GM12891 (cell line): ENCODE results near the gene GRIN2C.

Experiments used
- DNase-seq: peaks from one replicate; pipeline ENCODE4 v3.0.0; 2011; ENCODE audit warnings: low spot score; ENCODE audit not compliant: insufficient read length
- FAIRE-seq: peaks from 2 replicates; lab custom pipeline; 2011; peaks lifted over from hg19 to GRCh38; lab: Jason Lieb, UNC
- PAX5 ChIP-seq: IDR thresholded peaks from 2 replicates; pipeline ENCODE4 v1.6.1; 2011; ENCODE audit warnings: low read length, moderate library complexity, mild to moderate bottlenecking; ENCODE audit not compliant: insufficient read depth, severe bottlenecking
- POLR2A ChIP-seq: IDR thresholded peaks from 2 replicates; pipeline ENCODE4 v1.6.1; 2011; ENCODE audit warnings: low read depth, low read length, control low read depth
- POLR2AphosphoS5 ChIP-seq: IDR thresholded peaks from 2 replicates; pipeline ENCODE4 v1.6.1; 2011; ENCODE audit warnings: low read depth, low read length, control low read depth
- POU2F2 ChIP-seq: IDR thresholded peaks from 2 replicates; pipeline ENCODE4 v1.6.1; 2011; ENCODE audit warnings: low read depth, mild to moderate bottlenecking, control low read depth, low read length, moderate library complexity
- SPI1 ChIP-seq: IDR thresholded peaks from 2 replicates; pipeline ENCODE4 v1.6.1; 2011; ENCODE audit warnings: low read depth, low read length, control low read depth
- TAF1 ChIP-seq: IDR thresholded peaks from 2 replicates; pipeline ENCODE4 v1.6.1; 2011; ENCODE audit warnings: low read depth, low read length, control low read depth

GRIN2C gene

DNA sequence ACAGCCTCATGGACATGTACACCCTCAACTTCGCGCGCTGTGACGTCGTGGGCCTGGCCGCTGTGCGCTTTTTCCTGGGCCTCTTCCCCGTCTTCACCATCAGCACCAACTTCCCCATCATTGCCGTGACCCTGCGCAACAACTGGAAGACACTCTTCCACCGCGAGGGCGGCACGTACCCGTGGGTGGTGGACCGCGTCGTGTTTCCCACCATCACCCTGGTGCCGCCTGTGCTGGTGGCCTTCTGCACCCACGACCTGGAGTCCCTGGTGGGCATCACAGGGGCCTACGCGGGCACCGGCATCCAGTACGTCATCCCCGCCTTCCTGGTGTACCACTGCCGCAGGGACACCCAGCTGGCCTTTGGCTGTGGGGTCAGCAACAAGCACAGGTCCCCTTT, 23.5 kb downstream of the GRIN2C start:
- no peak for TF ChIP-seq POLR2AphosphoS5
- no peak for TF ChIP-seq POLR2A
- TF ChIP-seq POU2F2: no peak
- TF ChIP-seq SPI1: no peak
- no peak for TF ChIP-seq TAF1
- no peak for TF ChIP-seq PAX5
- DNase-seq (no peak), FAIRE-seq (no peak)

DNA sequence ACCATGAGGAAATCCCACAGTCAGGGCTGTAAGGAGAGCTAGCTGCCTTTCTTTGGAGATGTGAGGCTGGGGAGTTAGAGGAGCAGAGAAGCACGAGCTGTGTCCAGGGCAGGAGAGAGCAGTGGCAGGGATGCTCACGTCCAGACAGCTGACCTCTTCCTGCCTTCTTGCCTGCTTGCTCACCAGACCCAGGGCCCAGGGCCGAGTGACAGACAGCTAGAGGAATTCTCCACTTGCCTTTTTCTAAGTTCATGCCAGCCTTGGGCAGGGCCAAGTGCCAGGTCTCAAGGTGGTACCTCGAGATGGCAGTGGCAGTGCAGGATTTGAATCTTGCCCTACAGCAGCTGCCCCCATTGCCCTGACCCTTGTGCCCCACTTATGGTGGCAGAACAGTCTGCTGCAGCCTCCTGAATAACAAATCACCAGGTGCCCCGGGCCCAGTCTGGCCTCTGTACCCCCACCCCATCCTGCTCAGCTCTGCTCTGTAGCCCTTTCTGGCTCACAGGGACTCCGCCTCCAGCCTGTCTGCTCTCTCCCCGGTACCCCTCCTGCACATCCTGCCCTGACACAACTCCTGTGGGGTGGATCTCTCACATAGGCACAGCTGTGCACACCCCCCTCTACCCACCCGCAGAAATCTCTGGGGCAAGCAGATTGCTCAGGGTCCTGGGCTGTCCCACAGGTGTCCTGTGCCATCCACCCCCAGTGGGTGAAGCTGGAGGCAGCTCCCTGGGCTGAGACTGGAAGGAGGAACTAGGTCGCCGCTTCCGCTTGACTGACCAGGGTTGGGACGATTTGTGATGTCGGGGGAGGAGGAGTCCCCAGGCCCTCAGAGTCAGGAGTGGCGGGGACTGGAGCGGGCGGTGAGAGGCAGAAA, 25.9 kb downstream of the GRIN2C start:
- DNase-seq: peak; percentile 80
- TF ChIP-seq SPI1 (peak; percentile 26; the same call in 1 of the 2 replicates), POU2F2 (no peak), POLR2A (no peak)
- FAIRE-seq: peak; percentile 74

DNA sequence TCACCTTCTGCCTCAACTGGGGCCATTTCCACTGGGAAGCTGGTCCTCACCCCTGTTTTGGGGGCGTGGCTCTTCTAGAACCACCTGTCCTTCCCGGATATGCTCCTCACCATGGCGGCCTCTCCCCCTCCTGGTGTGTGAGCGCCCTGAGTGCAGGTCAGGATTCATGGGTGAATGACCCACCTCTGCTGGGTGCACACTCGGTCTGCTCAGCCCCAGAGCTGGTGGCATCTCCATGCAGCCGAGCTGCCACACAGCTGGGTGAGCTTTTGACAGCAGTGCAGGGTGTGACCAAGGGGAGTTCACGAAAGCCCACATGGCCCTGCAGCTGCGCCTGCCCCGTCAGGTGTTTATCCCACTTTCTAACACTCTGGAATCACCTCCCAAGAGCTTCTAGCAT, 27.3 kb downstream of the GRIN2C start:
- DNase-seq (no peak), FAIRE-seq (peak; percentile 76)
- no peak for TF ChIP-seq POLR2A
- TF ChIP-seq PAX5: no peak
- TF ChIP-seq POU2F2: no peak
- TF ChIP-seq POLR2AphosphoS5: no peak
- no peak for TF ChIP-seq TAF1
- no peak for TF ChIP-seq SPI1

DNA sequence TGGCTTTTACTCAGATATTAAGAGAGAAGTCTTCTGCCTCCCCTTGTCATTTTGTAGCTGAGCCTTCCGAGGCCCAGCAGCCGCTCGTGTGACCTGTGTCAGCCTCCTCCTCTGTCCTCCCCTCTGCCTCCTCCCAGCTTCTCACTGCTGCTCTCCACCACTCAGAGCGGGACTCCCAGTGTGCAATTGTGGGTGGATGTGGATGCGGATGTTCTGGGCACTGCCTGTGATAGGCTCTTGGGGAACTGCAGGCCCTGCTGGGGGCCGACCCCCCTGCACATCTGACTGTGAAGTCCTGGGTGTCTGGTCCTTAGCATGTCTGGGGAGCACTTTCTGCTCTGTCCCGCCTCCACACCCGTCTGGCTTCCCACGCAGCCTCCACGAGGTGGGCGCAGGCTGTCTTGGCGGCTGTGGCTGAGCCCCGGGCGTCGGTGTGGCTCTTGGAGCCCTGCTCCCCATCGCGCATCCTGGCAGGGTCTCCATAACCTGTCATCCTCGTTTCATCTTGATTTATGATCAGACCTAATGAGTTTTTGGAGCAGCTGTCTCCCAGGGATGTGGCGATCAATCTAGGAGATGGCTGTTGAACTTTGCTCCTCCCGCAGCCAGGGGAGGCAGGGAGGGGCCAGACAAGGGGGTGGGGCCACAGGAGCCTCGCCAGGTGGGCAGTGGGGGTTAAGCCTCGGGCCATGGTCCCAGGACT, 28.1 kb downstream of the GRIN2C start:
- DNase-seq (no peak), FAIRE-seq (no peak)
- TF ChIP-seq SPI1 (no peak), POLR2A (no peak), TAF1 (no peak), PAX5 (no peak), POLR2AphosphoS5 (no peak), POU2F2 (no peak)

DNA sequence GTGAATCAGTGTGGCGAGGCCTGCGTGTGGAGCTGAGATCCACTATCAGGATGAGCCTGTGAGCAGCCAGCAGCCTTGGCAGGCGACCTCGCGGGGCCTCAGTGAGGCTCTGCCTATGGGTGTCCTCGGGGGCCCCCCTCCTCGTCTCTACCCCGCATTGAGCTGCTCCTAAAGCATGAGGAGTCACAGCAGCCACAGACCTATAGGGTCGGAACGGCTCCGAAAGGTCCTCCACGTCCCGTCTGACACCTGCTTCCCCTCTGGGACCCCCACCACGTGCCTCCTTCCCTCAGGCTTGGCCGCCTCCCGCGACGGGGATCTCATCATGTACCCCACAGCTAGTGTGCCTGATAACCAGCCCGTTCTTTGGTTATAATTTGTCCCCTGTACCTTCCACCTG, 28.8 kb downstream of the GRIN2C start:
- TF ChIP-seq POU2F2 (no peak), SPI1 (no peak), POLR2A (no peak), TAF1 (no peak), POLR2AphosphoS5 (no peak), PAX5 (no peak)
- DNase-seq: no peak
- FAIRE-seq: no peak

DNA sequence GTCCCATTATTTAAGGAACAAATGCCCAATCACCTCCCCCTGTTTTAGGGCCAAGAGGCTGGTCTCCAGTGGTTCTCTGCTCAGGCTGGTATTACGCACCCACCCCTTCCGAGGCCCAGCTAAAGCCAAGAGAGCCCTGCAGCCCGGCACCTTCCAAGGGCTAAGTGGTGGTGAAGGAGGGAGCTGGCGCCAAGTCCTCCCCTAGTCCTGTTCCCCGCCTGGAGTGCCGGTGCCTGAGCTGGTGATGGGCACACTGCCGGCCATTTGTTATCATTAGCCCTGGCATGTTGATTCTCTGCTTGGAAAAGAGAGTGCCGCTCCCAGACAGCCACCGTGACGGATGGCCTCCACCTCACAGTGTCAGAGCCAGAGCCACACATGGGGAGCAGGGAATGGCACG, 31.9 kb downstream of the GRIN2C start:
- TF ChIP-seq SPI1 (no peak), TAF1 (no peak), POLR2A (no peak), POU2F2 (no peak), PAX5 (no peak), POLR2AphosphoS5 (no peak)
- no peak for FAIRE-seq
- no peak for DNase-seq

DNA sequence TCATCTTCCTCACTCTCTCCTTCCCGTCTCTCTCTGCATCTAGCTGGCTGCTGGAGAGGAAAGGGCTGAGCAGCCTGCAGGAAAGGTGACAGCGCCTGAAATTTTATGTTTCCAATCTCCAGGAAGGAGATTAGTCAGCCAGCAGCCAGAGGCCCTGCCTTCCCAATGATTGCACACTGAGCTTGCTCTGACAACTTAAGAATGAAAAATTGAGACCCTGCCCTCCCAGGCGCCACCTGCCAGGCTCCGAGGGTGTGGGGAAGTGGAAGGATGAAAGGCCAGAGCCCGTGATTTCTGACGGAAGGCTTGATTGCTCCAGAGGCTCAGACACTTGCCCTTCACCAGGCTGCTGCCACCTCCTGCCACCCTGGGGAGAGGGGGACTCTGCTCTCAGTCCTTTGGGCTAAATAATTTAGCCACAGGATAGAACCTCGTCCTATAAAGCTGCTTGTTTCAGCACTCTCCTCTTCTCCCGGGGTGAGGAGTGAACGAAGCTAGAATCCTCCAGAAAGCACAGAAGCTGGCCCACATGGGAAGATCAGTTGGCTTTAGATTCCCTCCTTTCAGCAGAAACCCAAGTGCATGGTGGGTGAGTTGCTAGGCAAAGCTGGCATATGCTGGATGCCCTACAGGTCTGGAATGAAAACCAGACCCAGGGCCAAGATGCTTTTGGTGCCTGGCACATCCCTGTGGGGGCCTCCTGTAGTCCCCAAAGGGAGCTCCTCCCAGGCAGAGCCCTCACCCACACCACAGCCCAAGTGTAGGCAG, 33.5 kb downstream of the GRIN2C start:
- TF ChIP-seq SPI1: no peak
- no peak for TF ChIP-seq POLR2A
- TF ChIP-seq POLR2AphosphoS5: no peak
- TF ChIP-seq PAX5: no peak
- no peak for TF ChIP-seq TAF1
- TF ChIP-seq POU2F2: no peak
- DNase-seq (no peak), FAIRE-seq (no peak)

DNA sequence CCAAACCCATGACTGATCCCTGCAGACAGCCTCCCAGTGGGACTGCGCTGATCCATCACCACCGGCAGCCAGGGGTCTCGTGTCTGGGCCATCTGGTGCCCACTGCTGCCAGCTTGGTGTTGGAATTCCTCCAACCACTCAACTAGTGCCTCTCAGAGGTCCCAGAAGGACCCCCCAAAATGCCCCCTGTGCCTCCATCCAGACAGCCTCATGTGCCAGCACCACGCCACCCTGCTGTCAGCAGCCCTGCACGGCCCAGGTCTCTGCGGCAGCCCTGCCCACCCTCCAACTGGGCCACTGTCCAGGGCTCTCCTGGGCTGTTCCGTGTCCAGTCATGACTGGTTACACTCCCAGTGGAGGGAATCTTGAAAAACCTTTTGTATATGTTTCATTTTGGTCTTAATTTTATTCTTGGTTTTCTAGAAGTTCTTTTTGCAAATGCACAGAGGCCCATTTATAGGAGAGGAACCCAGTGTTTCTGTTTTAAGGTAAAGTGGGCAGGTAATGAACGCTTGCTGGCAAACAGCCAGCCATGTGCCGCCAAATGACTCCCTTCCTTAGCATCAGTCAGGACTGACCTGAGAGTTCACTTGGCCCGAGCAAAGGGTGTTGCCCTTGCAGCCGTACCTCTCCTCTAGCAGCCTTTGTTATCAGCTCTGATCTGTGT, 34.6 kb downstream of the GRIN2C start:
- TF ChIP-seq POU2F2 (no peak), TAF1 (no peak), SPI1 (no peak), POLR2AphosphoS5 (no peak), POLR2A (no peak), PAX5 (no peak)

DNA sequence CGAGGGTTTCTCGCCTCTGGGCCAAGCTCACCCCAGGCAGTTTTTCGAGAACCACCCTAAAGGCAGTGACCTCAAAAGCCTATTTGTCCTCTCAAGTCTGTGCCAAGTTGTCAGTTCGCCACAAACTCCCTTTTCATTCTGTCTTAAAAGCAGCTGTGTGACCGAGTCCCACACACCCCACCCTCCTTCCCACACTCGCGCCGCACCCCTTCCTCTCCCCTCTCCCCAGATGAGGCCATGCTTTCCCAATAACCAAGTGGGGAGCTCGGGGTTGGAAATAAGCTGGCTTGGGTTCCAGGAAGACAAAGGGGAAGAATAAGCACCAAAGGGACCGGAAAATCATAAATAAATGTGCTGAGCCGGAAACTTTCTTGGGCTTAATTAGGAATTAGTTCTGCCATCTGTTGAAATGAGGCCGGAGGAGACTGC, 36.7 kb downstream of the GRIN2C start:
- FAIRE-seq (no peak), DNase-seq (no peak)
- TF ChIP-seq PAX5: no peak
- no peak for TF ChIP-seq POLR2A
- no peak for TF ChIP-seq TAF1
- TF ChIP-seq SPI1: no peak
- no peak for TF ChIP-seq POU2F2
- no peak for TF ChIP-seq POLR2AphosphoS5

More for the DNA sequence above, 34.6 kb downstream of the GRIN2C start:
- DNase-seq (no peak), FAIRE-seq (no peak)
